Activated CD4-positive, CD25-positive, alpha-beta regulatory T cell (primary cell): Measurements from ENCODE around the gene NRP1.
"Not testable (repeated sequence)": the region's sequence is repeated elsewhere in the genome, so short reads cannot be mapped to it uniquely, and the experiment has no call there.

Experiments
- DNase-seq, 4 experiments: peaks; one replicate each; lab custom pipeline; 2025; lab: John Stamatoyannopoulos, UW

The NRP1 gene

DNA sequence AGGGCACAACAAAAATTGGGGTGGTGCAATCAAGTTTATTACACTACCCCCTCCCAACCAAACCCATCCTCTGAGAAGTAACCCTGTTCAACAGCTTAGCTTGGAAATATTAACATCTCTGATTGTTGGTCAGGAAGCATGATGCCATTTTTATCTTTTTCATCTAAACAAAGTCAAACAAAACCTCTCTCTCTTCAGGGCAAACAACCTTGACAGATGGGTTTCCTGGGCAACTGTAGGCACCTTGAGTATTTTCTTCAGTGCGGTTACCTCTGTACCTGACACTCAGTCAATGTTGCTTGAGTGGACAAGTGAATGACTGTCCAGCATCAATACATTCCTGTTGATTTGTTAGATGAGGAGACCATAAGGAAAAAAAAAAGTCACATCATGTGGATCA, 183.6 kb downstream of the NRP1 start:
- DNase-seq, result no peak

- DNase-seq, result no peak
These were observed 184.3 kb downstream of the NRP1 start for GRCh38 chr10:33150146-33150545.

DNA sequence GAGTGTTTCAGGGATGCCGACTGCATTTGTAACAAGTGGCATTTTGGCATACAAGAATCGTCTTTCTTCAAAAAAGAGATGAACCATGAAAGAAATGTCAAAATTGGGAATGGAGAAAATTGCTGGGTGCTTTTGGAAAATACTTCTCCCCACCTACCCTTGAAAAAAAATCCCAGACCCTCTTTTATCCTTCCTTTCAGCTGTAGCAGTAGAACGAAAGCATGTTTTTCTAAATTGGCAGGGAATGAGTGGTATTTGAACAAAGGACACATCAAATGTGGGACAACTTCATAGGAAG, 187.5 kb downstream of the NRP1 start:
- DNase-seq, result no peak

DNA sequence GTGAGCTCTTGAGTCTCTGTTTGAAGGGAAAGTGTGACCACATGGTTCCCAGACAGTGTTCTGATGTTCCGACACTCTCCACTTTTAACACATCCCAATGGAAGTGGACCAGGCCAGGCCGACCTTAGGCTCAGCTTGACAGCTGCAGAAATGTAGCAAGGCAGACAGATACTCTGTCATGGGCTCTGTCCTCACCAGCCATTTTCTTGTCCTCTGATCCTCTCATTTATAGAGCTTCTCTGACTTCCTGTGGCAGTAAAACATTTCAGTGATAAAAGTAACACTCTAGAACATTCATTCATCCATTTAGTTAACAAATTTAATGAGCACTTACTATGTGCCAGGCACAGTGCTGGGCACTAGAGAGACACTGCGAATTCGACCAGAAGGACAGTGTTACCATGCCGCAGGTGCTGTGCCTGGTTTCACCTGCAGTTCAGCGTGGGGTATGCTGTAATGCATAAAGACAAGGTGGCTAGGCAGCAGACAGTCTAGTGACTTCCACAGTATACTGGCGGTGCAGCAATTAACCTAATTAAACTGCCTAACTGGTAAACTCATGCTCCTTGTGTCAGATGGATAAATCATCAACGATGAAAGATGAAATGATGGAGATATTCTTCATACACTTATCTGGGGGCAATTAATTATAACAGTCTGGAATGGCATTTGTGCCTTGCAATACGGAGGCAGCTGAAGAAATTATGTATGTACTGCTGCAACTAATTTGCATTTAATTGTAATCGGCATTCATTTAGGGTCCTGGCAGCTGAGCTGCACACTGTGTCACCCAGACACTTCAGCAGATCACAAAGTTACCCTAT, 188.1 kb downstream of the NRP1 start:
- no peak for DNase-seq

- DNase-seq, result no peak
These were observed 188.8 kb downstream of the NRP1 start for GRCh38 chr10:33145451-33146188.

- peak in 2 of 4 experiments; percentile 12 to 18 for DNase-seq
These were observed 191.2 kb downstream of the NRP1 start for GRCh38 chr10:33143160-33143728.

GRCh38 chr10:33142295-33142694, 192.2 kb downstream of the NRP1 start:
- no peak for DNase-seq

- DNase-seq, result no peak
These were observed 193.2 kb downstream of the NRP1 start for GRCh38 chr10:33141251-33141650.

DNA sequence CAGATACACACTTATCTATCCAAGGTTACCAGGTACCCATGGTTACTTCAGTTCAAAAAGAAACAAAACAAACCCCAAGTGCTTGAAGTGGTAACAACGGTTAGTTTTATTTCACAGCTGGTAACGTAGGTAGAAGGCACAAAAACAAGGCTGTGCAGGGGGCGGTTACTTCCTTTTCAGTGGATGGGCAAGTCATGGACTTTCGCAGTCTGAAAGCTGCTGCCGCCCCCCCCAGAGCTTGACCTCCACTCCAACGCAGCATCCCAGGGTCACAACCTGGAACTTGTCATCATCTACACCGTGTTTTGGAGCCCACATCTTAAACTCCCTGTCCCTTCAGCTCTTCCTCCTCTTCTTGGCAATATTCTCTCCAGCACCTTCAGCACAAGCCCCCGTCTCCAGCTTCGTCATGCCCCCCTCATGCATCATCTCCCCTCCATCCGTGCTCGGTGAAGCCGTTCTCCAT, 195.3 kb downstream of the NRP1 start:
- peak; percentile 15 to 62 (median 35) for DNase-seq

GRCh38 chr10:33138686-33139085, 195.8 kb downstream of the NRP1 start:
- DNase-seq, result not testable (repeated sequence)

DNA sequence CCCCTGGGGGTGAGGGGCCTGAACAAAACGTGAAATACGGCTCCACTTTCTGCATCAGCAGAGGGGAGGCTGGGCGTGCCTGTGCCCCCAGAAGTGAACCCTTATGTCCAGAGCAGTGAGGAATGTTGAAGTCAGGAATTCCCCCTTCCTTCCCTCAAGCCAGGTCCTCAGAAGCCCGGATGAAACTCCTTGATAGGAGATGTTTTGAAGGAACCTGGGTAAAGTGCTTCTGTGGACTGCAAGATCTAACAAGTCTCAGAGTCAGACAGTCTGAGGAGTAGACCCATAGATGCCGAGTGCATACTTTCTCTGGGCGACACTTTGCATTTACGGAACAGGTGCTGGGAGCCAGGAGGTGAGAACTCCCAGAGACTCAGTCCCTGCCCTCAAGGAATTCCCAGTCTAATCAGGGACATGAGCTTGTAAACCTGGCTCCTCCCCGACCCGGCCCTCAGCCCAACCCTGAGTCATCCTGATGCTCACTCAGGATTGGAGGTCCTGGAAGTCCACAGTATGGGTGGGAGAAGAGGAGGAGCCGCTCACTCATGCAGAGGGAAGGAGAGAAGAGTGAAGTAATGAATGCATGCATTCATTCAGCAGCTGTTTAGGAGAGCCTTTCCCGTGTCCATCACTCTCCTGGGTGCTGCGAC, 197.0 kb downstream of the NRP1 start:
- no peak for DNase-seq

GRCh38 chr10:33136781-33137180, 197.7 kb downstream of the NRP1 start:
- DNase-seq, result no peak

GRCh38 chr10:33136271-33136670, 198.2 kb downstream of the NRP1 start:
- DNase-seq, result peak in 1 of 4 experiments; percentile 27

- peak; percentile 43 to 59 (median 50) for DNase-seq
These were observed 200.3 kb downstream of the NRP1 start for GRCh38 chr10:33134011-33134751.

GRCh38 chr10:33133557-33133956, 200.9 kb downstream of the NRP1 start:
- no peak for DNase-seq

GRCh38 chr10:33132626-33133025, 201.8 kb downstream of the NRP1 start:
- peak in 2 of 4 experiments; percentile 10 to 14 for DNase-seq

- DNase-seq, result no peak
These were observed 204.5 kb downstream of the NRP1 start for GRCh38 chr10:33129996-33130386.

GRCh38 chr10:33129141-33129995, 205.1 kb downstream of the NRP1 start:
- DNase-seq, result no peak

DNA sequence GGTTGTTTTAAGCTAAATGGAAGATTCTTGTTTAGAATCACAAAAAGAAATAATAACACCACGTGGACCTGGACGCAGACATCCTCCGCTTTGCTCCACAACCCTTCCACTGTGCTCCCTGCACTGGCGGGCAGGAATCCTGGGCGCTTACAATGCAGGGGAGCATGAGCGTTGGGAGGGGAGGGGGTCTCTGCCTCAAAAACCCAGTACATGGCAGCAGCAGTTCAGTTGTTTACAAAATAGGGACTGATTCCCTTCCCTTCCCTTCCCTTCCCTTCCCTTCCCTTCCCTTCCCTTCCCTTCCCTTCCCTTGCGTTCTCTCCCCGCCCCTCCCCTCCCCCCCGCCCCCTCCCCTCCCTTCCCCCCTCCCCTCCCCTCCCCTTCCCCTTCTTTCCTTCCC, 206.8 kb downstream of the NRP1 start:
- no peak for DNase-seq
